GM18951 (cell line): ENCODE data around the gene KMT2E.

ENCODE experiments used
- POLR2A ChIP-seq: IDR thresholded peaks from 4 replicates; pipeline ENCODE4 v1.6.1; 2011; ENCODE audit warnings: mild to moderate bottlenecking; ENCODE audit not compliant: insufficient read length, insufficient read depth; ENCODE audit errors: extremely low read depth
- in situ Hi-C: fragments of 300-500 bp; cut with MboI; formaldehyde crosslinking; loops from one replicate; pipeline ENCODE4 v1.12.0; 2022; ENCODE audit warnings: low sequenced_read_pairs, mixed read lengths, inconsistent platforms; ENCODE audit not compliant: unreplicated experiment

Gene KMT2E

DNA sequence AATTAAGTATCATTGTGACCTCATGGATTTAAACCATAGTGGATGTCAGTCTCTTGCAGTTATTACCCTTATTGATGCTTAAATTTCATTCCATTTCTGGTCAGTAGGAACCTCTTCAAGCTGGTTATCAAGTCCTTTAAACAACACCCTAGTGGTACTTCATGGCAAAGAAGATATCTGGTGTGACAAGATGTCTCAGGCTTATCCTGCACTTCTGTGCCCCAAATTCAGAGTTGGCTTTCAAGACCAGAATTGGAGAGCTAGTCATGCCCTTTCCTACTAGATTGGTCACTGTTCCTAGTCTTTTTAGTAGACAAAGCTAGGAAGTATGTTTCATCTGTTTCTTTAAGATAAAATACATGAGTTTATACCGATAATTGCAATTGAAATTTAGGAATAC lies 54.9 kb downstream of the KMT2E start:
- no peak for TF ChIP-seq POLR2A
- in situ Hi-C loops, result no loop called here

DNA sequence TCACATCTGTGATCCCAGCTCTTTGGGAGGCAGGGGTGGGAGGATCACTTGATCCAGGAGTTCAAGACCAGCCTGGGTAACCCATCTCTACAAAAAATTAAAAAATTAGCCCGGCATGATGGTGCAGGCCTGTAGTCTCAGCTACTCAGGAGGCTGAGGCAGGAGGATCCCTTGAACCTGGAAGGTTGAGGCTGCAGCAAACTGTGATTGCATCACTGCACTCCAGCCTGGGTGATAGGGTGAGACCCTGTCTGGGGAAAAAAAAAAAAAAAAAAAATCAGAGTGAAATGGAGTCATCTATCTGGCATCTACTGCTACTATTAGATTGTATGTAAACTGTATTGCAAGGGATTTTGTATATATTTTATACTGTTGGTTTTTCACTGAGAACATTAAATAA lies 59.1 kb downstream of the KMT2E start:
- TF ChIP-seq POLR2A, result no peak
- in situ Hi-C loops, result no loop called here

DNA sequence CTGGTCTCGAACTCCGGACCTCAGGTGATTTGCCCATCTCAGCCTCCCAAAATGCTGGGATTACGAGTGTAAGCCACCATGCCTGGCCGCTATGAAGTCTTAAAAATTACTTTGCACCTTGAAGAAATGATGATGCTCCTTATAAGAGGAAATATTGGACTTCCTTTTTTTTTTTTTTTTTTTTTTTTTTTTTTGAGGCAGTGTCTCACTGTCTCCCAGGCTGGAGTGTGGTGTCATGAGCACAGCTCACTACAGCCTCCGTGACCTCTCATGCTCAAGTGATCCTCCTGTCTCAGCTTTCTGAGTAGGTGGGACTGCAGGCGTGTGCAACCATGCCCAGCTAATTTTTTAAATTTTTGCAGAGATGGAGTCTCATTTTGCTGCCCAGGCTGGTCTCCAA lies 65.3 kb downstream of the KMT2E start:
- in situ Hi-C loops, result no loop called here

DNA sequence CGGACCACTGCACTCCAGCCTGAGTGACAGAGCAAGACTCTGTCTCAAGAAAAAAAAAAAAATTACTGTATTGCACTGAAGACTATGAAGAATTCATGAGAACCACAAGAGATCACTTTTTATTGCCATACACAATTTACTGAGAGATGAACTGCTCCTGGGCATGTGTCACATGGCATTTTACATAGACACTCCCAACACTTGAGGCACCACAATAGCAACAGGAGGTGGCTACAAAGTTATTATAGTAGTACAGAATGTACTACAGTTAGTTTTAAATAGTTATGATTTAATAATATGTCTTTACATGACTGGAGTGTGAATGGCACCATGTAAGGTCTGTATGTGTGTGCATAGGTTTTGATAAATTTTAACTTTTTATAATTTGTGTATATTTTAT lies 70.6 kb downstream of the KMT2E start:
- in situ Hi-C loops, result no loop called here
- no peak for TF ChIP-seq POLR2A

More for the DNA sequence above, 65.3 kb downstream of the KMT2E start:
- TF ChIP-seq POLR2A, result no peak

DNA sequence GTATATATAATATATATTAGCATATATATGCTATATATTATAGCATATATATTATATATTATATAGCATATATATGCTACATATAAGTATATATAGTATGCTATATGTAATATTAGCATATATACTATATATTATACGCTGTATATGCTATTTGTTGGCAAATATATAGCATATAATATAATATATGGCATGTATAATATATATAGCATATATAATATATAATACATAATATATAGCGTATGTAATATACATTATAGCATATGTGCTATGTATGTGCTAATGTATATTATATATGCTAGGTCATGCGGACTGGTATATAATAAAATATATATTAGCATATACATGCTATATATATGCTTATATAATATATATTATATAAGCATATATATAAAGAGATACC lies 72.8 kb downstream of the KMT2E start:
- TF ChIP-seq POLR2A, result no peak
- in situ Hi-C loops, result no loop called here

DNA sequence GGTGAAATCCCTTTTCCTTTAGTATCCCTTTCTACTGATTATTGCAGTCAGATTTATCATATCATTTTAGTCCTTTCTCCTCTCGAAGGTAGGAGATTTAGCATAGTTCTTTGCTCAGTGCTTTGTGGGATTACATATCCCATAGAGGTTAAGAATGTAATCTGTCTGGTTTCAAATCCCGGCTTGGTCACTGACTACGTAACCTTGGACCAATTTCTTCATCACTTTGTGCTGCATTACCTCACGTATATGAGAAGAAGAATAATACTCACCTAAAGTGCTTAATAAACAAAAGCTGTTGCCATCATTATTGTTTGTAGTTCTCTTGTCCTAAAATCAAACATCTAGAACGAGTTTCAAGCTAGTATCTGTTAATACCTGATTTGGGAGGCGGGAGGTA lies 74.0 kb downstream of the KMT2E start:
- TF ChIP-seq POLR2A, result no peak
- in situ Hi-C loops, result no loop called here

DNA sequence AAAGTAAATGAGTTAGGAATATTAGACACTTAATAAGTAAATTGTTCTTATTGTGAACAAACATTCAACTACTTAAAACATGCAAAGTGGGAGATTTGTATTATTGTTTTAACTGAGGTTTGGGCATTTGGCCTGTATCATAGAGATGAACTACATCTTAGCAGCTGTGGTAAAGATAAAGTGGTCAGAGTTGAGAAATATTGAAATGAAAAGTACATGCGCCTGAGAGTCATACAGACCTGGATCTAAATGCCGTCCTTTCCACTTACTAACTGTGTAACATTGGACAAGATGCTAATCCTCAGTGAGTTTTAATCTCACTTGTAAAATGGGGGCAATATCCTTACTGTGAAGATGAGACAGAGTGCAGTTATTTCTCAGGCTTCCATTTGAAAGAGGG lies 74.5 kb downstream of the KMT2E start:
- in situ Hi-C loops, result no loop called here
- no peak for TF ChIP-seq POLR2A

DNA sequence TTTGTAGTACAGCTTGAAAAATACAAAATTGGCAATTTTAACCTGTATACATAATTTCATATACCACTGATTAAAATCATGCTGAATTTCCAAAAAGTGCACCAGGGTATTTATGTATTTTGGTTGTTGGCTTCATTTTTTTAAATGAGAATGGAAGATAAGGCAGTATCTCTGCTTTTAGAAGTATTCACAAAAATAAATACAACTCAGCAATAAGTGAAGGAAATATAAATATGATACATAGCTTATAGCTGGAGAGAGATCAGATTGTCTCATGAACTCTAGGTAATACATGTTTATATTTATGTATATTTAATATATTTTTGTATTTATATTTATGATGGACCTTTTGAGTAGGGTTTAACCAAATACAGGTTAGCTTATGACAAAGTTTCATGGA lies 81.0 kb downstream of the KMT2E start:
- no peak for TF ChIP-seq POLR2A
- in situ Hi-C loops, result no loop called here

DNA sequence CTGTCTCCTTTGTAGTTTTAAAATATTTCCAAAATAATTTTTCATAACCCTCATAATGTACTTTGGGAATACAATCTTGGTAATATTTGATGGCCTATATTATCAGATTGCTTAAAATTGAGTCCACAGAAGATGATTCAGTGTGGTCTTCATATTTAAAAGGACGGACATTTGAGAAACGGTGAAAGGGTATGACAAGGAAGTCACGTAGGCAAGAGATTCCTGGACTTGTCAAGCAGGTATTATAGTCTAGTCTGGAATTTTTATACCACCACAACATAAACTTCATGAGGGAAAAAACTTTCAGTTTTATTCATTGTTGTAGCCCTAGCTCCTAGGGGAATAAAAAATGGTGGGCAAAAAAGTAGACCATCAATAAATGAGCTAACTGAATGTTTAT lies 82.3 kb downstream of the KMT2E start:
- no peak for TF ChIP-seq POLR2A
- in situ Hi-C loops, result no loop called here

DNA sequence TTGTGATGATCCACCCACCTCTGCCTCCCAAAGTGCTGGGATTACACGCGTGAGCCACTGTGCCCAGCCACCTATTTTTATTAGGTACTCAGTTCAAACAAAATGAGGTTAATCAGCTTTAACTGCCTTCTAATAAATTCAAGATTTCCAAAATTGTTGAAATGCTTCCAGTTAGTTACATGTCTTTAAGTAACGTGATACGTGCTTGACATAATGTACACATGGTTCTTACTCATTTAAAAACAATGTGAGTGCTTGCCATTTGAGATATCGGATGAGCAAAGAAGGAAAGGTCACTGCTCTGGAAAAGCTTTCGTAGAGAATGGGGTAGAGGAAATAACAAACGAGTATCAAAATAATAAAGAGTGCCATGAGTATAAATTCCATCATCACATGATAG lies 83.6 kb downstream of the KMT2E start:
- in situ Hi-C loops, result no loop called here
- TF ChIP-seq POLR2A, result no peak

DNA sequence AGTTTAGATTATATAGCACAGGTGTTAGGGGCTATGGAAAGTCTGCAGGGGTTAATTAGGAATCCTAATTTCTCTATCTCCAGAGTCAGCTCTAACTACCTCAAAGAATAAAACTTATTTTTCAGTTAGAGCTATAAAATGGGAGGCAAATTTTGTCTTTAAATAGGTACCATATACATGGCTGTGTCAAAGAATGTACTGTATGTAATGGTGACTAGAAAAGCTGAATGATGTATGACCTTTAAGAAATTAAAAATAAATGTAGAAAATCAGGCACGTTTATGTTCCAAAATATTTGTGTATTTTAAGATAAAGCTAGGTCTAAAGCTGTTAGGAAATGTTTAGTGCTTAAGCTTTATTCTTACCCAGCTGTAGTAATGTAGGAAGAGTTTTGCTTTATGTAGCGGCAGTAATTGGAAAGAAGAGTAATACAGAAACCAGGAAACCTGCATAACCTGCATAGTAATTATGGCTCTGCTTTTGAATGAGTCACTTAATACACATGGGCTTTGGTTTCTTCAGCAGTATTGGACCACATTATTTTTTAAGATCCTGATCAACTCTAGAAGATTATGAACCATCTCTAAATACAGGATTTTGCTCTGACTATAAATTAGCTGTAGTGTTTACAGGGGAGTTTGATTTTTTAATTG lies 85.0 kb downstream of the KMT2E start:
- no peak for TF ChIP-seq POLR2A
- in situ Hi-C loops, result no loop called here

DNA sequence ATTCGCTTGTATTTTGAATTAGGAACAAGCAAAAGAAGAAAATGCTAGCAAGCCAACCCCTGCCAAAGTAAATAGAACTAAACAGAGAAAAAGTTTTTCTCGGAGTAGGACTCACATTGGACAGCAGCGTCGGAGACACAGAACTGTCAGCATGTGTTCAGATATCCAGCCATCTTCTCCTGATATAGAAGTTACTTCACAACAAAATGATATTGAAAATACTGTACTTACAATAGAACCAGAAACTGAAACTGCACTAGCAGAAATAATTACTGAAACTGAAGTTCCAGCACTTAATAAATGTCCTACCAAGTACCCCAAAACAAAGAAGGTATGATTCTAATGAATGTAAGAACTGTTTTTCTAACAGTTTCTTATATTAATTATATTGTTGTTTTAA lies 87.9 kb downstream of the KMT2E start:
- no peak for TF ChIP-seq POLR2A
- in situ Hi-C loops, result no loop called here

DNA sequence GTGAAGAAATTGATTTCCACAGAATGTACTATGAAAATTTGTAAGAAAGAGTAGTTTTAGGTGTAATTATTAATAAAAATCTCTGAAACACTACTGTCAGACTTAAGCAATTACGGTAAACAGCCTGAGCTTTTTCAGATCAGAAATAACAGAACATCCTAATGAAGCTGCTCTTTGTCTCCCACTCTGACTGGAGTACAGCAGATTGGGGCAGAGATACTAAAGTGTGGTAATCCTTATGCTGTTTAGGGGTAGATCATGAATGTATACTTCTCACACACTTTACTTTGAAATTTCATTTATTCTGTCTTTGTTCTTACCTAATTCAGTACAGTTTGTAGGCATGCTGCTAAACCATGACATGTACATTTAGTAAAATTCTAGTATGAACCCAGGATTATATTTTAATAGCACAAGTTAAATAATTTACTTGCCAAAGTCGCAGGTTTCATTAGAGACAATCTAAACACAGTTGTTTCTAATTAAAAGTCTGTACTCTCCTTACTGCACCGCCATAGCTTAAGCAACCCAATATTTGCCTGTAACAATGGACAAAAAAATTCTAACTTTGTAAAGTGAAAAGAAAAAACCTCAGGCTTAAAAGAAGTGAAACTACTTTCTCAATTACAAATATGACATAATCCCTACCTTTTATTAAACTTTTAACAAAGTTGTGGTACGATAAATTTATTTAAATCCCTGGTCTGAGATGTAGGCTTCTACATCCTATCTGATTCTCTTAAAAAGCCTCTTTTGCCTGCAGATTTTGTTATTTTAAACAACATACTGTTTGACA lies 88.8 kb downstream of the KMT2E start:
- in situ Hi-C loops, result no loop called here
- no peak for TF ChIP-seq POLR2A

DNA sequence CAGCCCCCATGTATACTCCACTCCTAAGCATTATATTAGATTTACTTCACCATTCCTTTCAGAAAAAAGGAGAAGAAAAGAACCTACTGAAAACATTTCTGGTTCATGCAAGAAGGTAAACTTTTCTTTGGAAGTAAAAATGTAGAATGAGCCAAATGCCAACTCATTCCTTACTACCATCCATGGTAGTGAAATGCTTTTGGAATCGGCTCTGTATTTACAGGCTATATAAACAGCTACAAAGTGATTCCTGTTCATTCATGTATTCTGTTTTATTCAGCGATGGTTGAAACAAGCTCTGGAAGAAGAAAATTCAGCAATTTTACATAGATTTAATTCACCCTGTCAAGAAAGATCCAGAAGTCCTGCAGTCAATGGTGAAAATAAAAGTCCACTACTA lies 91.6 kb downstream of the KMT2E start:
- in situ Hi-C loops, result no loop called here
- TF ChIP-seq POLR2A, result no peak
